Esophagus squamous epithelium (tissue), 4 donors: ENCODE measurements around the gene MS4A7.

Source experiments
- CTCF ChIP-seq, 6 experiments: fragments of 450-650 bp in 4 of 6; fragments of 200-600 bp in 2 of 6; sonication (generic) in 2 of 6; IDR thresholded peaks; one replicate each; pipeline ENCODE4 v1.5.1; 2016 to 2019; ENCODE audit warnings: antibody characterized with exemption in 6 of 6, mild to moderate bottlenecking in 4 of 6, moderate library complexity in 4 of 6
- POLR2A ChIP-seq, 4 donors: fragments of 450-650 bp; IDR thresholded peaks; one replicate each; pipeline ENCODE4 v1.6.1; 2017; ENCODE audit warnings: antibody characterized with exemption in 4 of 4, mild to moderate bottlenecking in 4 of 4, moderate library complexity in 3 of 4

- TF ChIP-seq CTCF (IDR thresholded peaks at IDR 0.05) (no peak), POLR2A (IDR thresholded peaks at IDR 0.05) (no peak)
Observed at GRCh38 chr11:60376601-60377000, 1.7 kb upstream of the MS4A7 start.
